HepG2 (cell line): ENCODE results near the gene CCNQ. TPM values are rescaled to one million over a fixed set of nuclear protein-coding genes. Genes with fewer than 3 reads are reported as not detected.
A peak's percentile ranks its signal among the peaks of the same experiment; 100 is the strongest.

Experiments used
- BORCS8-MEF2B ChIP-seq: sonication (generic); formaldehyde crosslinking; IDR thresholded peaks from 2 replicates; pipeline ENCODE4 v1.8.0; 2022; ENCODE audit warnings: mild to moderate bottlenecking, missing genetic modification reagents
- FOXP1 ChIP-seq, 2 experiments: fragments of 450-650 bp in 1 of 2; IDR thresholded peaks; 2 replicates each; pipeline ENCODE4 v1.6.1; 2017 to 2018; ENCODE audit warnings: antibody characterized with exemption in 1 of 2
- HCFC1 ChIP-seq: fragments of 150-350 bp; IDR thresholded peaks from 2 replicates; pipeline ENCODE4 v1.6.1; 2014; ENCODE audit warnings: low read depth, low read length
- HMGA1 ChIP-seq: sonication (generic); formaldehyde crosslinking; conservative IDR thresholded peaks from 2 replicates; pipeline ENCODE4 v1.4.0; 2020; ENCODE audit warnings: missing genetic modification reagents
- MBD4 ChIP-seq: IDR thresholded peaks from 2 replicates; pipeline ENCODE4 v1.6.1; 2012; ENCODE audit warnings: low read length, inconsistent platforms, borderline replicate concordance
- NFE2L1 ChIP-seq: sonication (generic); formaldehyde crosslinking; IDR thresholded peaks from 2 replicates; pipeline ENCODE4 v1.4.0; 2020; ENCODE audit warnings: missing genetic modification reagents, mild to moderate bottlenecking, borderline replicate concordance
- PITX1 ChIP-seq: sonication (generic); formaldehyde crosslinking; IDR thresholded peaks from 2 replicates; pipeline ENCODE4 v1.5.1; 2020; ENCODE audit warnings: mild to moderate bottlenecking, missing genetic modification reagents
- RNF2 ChIP-seq: fragments of 450-650 bp; conservative IDR thresholded peaks from 2 replicates; pipeline ENCODE4 v1.6.1; 2016; ENCODE audit warnings: low read depth
- RXRB ChIP-seq: IDR thresholded peaks from 2 replicates; pipeline ENCODE4 v1.6.1; 2016; ENCODE audit warnings: borderline replicate concordance, missing genetic modification reagents, missing compliant biosample characterization
- SIN3B ChIP-seq: fragments of 150-350 bp; IDR thresholded peaks from 2 replicates; pipeline ENCODE4 v1.6.1; 2014; ENCODE audit warnings: low read length
- SP4 ChIP-seq: sonication (generic); formaldehyde crosslinking; IDR thresholded peaks from 2 replicates; pipeline ENCODE4 v1.8.1; 2023; ENCODE audit warnings: mild to moderate bottlenecking, missing genetic modification reagents
- TGIF2 ChIP-seq: IDR thresholded peaks from 2 replicates; pipeline ENCODE4 v1.6.1; 2016; ENCODE audit warnings: control low read depth, missing compliant biosample characterization
- U2AF1 ChIP-seq: fragments of 200-400 bp; formaldehyde crosslinking; optimal IDR thresholded peaks from 2 replicates; pipeline ENCODE3; 2017; ENCODE audit warnings: mild to moderate bottlenecking, low read depth, low read length
- ZC3H13 ChIP-seq: sonication (generic); formaldehyde crosslinking; IDR thresholded peaks from 2 replicates; pipeline ENCODE4 v1.8.1; 2023; ENCODE audit warnings: mild to moderate bottlenecking, missing genetic modification reagents, moderate library complexity
- ZNF121 ChIP-seq: sonication (generic); formaldehyde crosslinking; IDR thresholded peaks from 2 replicates; pipeline ENCODE4 v1.5.0; 2020; ENCODE audit warnings: mild to moderate bottlenecking, missing genetic modification reagents
- ZNF260 ChIP-seq: sonication (generic); formaldehyde crosslinking; IDR thresholded peaks from 2 replicates; pipeline ENCODE4 v1.4.0; 2020; ENCODE audit warnings: missing genetic modification reagents, low read depth, mild to moderate bottlenecking, borderline replicate concordance
- ZNF737 ChIP-seq: sonication (generic); formaldehyde crosslinking; IDR thresholded peaks from 2 replicates; pipeline ENCODE4 v1.5.0; 2020; ENCODE audit warnings: missing genetic modification reagents, mild to moderate bottlenecking, borderline replicate concordance
- ZNF75D ChIP-seq: sonication (generic); formaldehyde crosslinking; IDR thresholded peaks from 2 replicates; pipeline ENCODE4 v1.8.1; 2023; ENCODE audit warnings: missing genetic modification reagents, mild to moderate bottlenecking, borderline replicate concordance
- polyA plus RNA-seq, 8 experiments: library from polyadenylated mRNA; depleted of rRNA in 3 of 8; stranded (reverse) in 7 of 8; unstranded in 1 of 8; fragments of >200 nt; fragmentation: Illumina TruSeq in 4 of 8; extraction: Trizol in 4 of 8; gene quantifications; 2 replicates each; pipeline versions ENCODE4 v1.2.1 to v1.2.3, GENCODE V29; 2011 to 2016; ENCODE audit warnings: low read depth in 4 of 8, missing spikeins in 1 of 8, mixed read lengths in 1 of 8; ENCODE audit not compliant: insufficient read depth in 1 of 8
- total RNA-seq, 5 experiments: library from RNA; depleted of rRNA; stranded (reverse); fragments of >200 nt; fragmentation: Illumina TruSeq; extraction: Trizol; gene quantifications; 2 replicates each; pipeline ENCODE4 v1.2.3, GENCODE V29; 2016; ENCODE audit warnings: low read depth in 1 of 5
- TF ChIP-seq, protein P1 (sequence below): sonication (generic); formaldehyde crosslinking; IDR thresholded peaks from 2 replicates; pipeline ENCODE4 v1.5.0; 2020; ENCODE audit warnings: mild to moderate bottlenecking, missing genetic modification reagents, borderline replicate concordance
- TF ChIP-seq, protein P2 (sequence below): sonication (generic); formaldehyde crosslinking; IDR thresholded peaks from 2 replicates; pipeline ENCODE4 v1.4.0; 2020; ENCODE audit warnings: missing genetic modification reagents
- TF ChIP-seq, protein P3 (sequence below): sonication (generic); formaldehyde crosslinking; IDR thresholded peaks from 2 replicates; pipeline ENCODE4 v1.5.1; 2020; ENCODE audit warnings: missing genetic modification reagents, mild to moderate bottlenecking, borderline replicate concordance
- TF ChIP-seq, protein P4 (sequence below): sonication (generic); formaldehyde crosslinking; IDR thresholded peaks from 2 replicates; pipeline ENCODE4; 2020; ENCODE audit warnings: missing genetic modification reagents, mild to moderate bottlenecking, borderline replicate concordance

CCNQ gene
- total and polyA plus RNA-seq, 2 of the 13 experiments (the other 11 are each of a cell fraction or from before 2014, with no cell fraction given), result 15.0 to 25.5 TPM

DNA sequence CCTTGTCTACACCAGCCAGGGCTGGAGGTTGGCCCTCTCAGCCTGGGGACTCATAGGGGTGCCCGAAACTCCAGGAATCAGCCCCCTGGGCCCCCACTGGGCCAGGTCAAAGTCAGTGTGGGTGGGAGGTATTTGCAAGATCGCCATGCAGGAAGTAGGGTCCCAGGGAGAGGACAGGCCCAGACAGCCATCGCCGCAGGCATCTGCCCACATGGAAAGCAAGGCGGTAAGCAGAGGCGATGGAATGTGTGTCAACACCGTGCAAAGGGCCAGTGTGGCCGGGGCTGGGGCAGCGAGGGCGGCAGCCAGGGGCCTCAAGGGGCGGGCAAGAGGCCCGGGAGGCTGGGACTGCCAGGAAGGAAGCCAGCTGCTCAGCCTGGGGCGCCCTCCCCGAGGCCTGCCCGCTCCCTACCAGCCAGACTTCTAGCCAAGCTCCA lies 28.8 kb upstream of the CCNQ start (continued):
- TF ChIP-seq TGIF2 (CRISPR knock-in tag) (no peak; the same call in 1 of the 2 replicates), NFE2L1 (CRISPR knock-in tag) (no peak), PITX1 (CRISPR knock-in tag) (peak; percentile 74; the same call in 1 of the 2 replicates), ZNF737 (CRISPR knock-in tag) (no peak), ZNF260 (CRISPR knock-in tag) (no peak), BORCS8-MEF2B (no peak; the same call in none of the 2 replicates), FOXP1 (IDR thresholded peaks at IDR 0.05) (no peak), FOXP1 (CRISPR knock-in tag; IDR thresholded peaks at IDR 0.05) (peak; percentile 30; the same call in 1 of the 2 replicates), MBD4 (no peak), ZNF75D (CRISPR knock-in tag) (no peak), HCFC1 (no peak), RNF2 (0 out of 2 replicates have a peak, but pooled peaks have one; percentile 33), ZC3H13 (CRISPR knock-in tag) (no peak; the same call in 1 of the 2 replicates), HMGA1 (CRISPR knock-in tag) (no peak), ZNF121 (CRISPR knock-in tag) (peak; percentile 60; the same call in 1 of the 2 replicates), SP4 (CRISPR knock-in tag) (no peak), SIN3B (no peak), U2AF1 (no peak), RXRB (CRISPR knock-in tag) (peak; percentile 75)
- TF ChIP-seq, protein P1, sequence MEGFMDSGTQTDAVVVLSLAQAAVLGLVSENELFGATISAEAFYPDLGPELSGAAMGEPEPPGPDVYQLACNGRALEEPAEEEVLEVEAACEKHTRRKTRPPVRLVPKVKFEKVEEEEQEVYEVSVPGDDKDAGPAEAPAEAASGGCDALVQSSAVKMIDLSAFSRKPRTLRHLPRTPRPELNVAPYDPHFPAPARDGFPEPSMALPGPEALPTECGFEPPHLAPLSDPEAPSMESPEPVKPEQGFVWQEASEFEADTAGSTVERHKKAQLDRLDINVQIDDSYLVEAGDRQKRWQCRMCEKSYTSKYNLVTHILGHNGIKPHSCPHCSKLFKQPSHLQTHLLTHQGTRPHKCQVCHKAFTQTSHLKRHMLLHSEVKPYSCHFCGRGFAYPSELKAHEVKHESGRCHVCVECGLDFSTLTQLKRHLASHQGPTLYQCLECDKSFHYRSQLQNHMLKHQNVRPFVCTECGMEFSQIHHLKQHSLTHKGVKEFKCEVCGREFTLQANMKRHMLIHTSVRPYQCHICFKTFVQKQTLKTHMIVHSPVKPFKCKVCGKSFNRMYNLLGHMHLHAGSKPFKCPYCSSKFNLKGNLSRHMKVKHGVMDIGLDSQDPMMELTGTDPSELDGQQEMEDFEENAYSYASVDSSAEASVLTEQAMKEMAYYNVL (CRISPR knock-in tag), result no peak
- TF ChIP-seq, protein P2, sequence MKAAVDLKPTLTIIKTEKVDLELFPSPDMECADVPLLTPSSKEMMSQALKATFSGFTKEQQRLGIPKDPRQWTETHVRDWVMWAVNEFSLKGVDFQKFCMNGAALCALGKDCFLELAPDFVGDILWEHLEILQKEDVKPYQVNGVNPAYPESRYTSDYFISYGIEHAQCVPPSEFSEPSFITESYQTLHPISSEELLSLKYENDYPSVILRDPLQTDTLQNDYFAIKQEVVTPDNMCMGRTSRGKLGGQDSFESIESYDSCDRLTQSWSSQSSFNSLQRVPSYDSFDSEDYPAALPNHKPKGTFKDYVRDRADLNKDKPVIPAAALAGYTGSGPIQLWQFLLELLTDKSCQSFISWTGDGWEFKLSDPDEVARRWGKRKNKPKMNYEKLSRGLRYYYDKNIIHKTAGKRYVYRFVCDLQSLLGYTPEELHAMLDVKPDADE (CRISPR knock-in tag), result 0 out of 2 replicates have a peak, but pooled peaks have one; percentile 39
- TF ChIP-seq, protein P3, sequence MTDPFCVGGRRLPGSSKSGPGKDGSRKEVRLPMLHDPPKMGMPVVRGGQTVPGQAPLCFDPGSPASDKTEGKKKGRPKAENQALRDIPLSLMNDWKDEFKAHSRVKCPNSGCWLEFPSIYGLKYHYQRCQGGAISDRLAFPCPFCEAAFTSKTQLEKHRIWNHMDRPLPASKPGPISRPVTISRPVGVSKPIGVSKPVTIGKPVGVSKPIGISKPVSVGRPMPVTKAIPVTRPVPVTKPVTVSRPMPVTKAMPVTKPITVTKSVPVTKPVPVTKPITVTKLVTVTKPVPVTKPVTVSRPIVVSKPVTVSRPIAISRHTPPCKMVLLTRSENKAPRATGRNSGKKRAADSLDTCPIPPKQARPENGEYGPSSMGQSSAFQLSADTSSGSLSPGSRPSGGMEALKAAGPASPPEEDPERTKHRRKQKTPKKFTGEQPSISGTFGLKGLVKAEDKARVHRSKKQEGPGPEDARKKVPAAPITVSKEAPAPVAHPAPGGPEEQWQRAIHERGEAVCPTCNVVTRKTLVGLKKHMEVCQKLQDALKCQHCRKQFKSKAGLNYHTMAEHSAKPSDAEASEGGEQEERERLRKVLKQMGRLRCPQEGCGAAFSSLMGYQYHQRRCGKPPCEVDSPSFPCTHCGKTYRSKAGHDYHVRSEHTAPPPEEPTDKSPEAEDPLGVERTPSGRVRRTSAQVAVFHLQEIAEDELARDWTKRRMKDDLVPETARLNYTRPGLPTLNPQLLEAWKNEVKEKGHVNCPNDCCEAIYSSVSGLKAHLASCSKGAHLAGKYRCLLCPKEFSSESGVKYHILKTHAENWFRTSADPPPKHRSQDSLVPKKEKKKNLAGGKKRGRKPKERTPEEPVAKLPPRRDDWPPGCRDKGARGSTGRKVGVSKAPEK (CRISPR knock-in tag), result no peak
- TF ChIP-seq, protein P4, sequence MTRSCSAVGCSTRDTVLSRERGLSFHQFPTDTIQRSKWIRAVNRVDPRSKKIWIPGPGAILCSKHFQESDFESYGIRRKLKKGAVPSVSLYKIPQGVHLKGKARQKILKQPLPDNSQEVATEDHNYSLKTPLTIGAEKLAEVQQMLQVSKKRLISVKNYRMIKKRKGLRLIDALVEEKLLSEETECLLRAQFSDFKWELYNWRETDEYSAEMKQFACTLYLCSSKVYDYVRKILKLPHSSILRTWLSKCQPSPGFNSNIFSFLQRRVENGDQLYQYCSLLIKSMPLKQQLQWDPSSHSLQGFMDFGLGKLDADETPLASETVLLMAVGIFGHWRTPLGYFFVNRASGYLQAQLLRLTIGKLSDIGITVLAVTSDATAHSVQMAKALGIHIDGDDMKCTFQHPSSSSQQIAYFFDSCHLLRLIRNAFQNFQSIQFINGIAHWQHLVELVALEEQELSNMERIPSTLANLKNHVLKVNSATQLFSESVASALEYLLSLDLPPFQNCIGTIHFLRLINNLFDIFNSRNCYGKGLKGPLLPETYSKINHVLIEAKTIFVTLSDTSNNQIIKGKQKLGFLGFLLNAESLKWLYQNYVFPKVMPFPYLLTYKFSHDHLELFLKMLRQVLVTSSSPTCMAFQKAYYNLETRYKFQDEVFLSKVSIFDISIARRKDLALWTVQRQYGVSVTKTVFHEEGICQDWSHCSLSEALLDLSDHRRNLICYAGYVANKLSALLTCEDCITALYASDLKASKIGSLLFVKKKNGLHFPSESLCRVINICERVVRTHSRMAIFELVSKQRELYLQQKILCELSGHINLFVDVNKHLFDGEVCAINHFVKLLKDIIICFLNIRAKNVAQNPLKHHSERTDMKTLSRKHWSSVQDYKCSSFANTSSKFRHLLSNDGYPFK (CRISPR knock-in tag), result no peak
